ENCODE results near the gene PLCH2. TPM values are rescaled to one million over a fixed set of nuclear protein-coding genes. Genes with fewer than 3 reads are reported as not detected.

The PLCH2 gene
- total RNA-seq, 4 donors from 2014 or later: 83.3 to 324 (median 130) TPM

DNA sequence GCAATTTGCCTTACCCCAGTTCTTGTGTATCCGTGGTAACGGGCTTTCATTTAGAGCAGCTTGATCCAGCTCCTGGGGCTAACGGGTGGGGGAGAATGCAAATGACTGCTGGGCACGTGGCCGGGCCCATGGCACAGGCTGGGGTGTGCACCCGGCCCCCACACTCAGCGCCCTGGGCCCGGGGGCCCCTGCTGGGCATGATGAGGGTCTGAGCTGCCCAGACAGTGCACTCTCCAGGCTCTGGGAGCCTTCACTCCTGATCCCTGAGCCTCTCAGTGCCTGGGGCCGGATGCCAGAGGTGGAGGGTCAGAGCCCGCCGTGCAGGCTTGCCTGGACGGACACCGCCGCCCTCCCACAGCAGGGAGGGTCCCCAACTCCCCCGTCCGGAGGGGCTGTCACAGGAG, 43.6 kb upstream of the PLCH2 start:
- 53% methylated on average over 7 of the region's 16 CpGs for WGBS
- no peak for DNase-seq (ENCODE audit: low spot score in 2 of 2)
- Histone ChIP-seq H3K9me3 (no peaks in the 10 kb centered on the region), H3K27me3 (peaks cover 56% of the 10 kb centered on the region), H3K27ac (no peak overlapping the region), H3K4me1 (peaks cover 41% of the 10 kb centered on the region), H3K4me3 (no peak overlapping the region), H3K36me3 (no peaks in the 10 kb centered on the region)
- TF ChIP-seq EP300 (IDR thresholded peaks at IDR 0.05) (no peak), POLR2AphosphoS5 (IDR thresholded peaks at IDR 0.05) (no peak), POLR2A (IDR thresholded peaks at IDR 0.05) (no peak)
- TF ChIP-seq, protein P1, sequence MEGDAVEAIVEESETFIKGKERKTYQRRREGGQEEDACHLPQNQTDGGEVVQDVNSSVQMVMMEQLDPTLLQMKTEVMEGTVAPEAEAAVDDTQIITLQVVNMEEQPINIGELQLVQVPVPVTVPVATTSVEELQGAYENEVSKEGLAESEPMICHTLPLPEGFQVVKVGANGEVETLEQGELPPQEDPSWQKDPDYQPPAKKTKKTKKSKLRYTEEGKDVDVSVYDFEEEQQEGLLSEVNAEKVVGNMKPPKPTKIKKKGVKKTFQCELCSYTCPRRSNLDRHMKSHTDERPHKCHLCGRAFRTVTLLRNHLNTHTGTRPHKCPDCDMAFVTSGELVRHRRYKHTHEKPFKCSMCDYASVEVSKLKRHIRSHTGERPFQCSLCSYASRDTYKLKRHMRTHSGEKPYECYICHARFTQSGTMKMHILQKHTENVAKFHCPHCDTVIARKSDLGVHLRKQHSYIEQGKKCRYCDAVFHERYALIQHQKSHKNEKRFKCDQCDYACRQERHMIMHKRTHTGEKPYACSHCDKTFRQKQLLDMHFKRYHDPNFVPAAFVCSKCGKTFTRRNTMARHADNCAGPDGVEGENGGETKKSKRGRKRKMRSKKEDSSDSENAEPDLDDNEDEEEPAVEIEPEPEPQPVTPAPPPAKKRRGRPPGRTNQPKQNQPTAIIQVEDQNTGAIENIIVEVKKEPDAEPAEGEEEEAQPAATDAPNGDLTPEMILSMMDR (IDR thresholded peaks at IDR 0.05): no peak

DNA sequence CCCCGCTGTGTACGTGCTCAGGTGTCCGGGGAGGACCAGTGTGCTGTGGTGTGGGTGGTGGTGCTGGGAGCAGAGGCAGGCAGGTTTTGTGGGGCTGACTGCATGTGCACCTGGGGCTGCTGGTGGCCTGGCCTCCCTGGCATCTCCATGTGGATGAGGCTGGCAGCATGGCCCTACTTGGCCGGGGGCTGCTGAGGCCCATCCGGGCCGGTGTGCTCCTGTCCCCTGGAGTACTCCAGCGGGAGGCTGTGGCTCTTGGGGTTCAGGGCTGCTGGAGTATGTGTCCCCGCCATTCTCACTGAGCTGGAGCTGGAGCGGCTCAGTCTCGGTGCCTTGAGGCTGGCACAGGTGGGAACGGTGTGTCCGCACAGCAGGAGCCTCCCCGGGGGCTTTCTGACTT, 42.9 kb upstream of the PLCH2 start:
- Histone ChIP-seq H3K9me3 (no peaks in the 10 kb centered on the region), H3K27me3 (peaks cover 51% of the 10 kb centered on the region), H3K4me1 (peaks cover 40% of the 10 kb centered on the region), H3K4me3 (no peak overlapping the region), H3K27ac (no peak overlapping the region), H3K36me3 (no peaks in the 10 kb centered on the region)
- 89% methylated on average over 11 of the region's 13 CpGs for WGBS
- no peak for DNase-seq (ENCODE audit: low spot score in 2 of 2)
- no peak for TF ChIP-seq EP300 (IDR thresholded peaks at IDR 0.05)
- TF ChIP-seq, protein P1 (IDR thresholded peaks at IDR 0.05): no peak
- no peak for TF ChIP-seq POLR2AphosphoS5 (IDR thresholded peaks at IDR 0.05)
- TF ChIP-seq POLR2A (IDR thresholded peaks at IDR 0.05): no peak

DNA sequence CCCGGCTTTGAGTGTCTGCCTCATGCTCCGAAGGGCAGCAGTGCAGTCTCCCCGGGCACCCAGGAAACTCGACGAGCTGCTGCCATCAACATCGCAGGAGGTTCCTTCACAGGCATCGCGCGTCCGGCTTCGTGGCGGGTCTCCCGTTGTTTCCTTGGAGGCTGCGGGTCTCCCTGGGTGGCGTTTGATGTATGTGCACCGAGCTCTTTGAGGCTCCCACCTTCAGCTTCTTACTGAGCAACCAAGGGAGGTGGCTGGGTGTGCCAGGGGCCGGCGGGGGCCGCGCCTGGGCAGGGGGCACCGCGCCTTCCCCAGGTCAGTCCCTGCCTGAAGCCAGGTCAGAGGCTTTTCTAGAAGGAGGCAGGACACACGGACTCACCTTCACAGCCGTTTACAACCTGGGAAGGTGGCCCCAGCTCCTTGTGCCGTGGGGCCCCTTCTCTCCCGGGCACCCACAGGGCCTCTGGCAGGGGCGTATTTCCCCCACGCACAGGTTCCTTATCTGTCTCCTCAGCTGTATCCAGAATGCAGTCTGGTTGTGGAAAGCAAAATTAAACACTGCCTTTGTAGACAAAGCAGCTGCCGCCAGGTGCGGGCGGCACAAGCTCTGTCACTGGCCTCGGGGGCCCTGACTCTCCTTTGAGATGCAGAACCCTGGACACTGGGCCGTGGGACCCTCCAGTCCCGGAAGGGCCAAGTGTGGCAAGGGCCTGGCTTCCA, 42.0 kb upstream of the PLCH2 start:
- H3K27me3 ChIP-seq: peaks cover 51% of the 10 kb centered on the region
- no peaks in the 10 kb centered on the region for H3K9me3 ChIP-seq
- peaks cover 36% of the 10 kb centered on the region for H3K4me1 ChIP-seq
- H3K36me3 ChIP-seq: no peaks in the 10 kb centered on the region
- H3K27ac ChIP-seq: no peak overlapping the region
- 75% methylated on average over 6 of the region's 34 CpGs for WGBS
- no peak for TF ChIP-seq POLR2A (IDR thresholded peaks at IDR 0.05)
- no peak for TF ChIP-seq POLR2AphosphoS5 (IDR thresholded peaks at IDR 0.05)
- TF ChIP-seq EP300 (IDR thresholded peaks at IDR 0.05): no peak
- TF ChIP-seq, protein P1 (IDR thresholded peaks at IDR 0.05): no peak
- DNase-seq (ENCODE audit: low spot score in 2 of 2): no peak
- no peak overlapping the region for H3K4me3 ChIP-seq

DNA sequence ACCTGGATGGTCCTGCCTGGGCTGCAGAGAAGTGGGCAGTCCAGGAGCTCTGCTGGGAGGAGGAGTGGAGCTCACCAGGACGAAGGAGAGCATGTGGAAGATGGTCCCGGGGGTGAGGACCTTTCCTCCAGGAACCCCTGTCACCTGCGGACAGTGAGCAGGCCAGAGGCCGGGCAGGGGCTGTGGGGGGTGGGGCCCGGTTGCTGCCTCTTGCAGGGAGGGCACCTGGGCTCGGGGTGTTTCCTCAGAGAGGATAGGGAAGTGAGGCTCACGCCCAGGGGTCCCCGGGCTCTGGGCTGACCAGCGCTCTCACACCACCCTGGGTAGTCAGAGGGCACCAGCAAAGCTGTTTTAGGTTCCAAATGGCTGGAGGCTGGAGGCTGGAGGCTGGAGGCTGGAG, 41.0 kb upstream of the PLCH2 start:
- Histone ChIP-seq H3K36me3 (no peaks in the 10 kb centered on the region), H3K9me3 (no peaks in the 10 kb centered on the region), H3K4me3 (no peak overlapping the region), H3K27ac (no peak overlapping the region), H3K4me1 (peaks cover 29% of the 10 kb centered on the region), H3K27me3 (peaks cover 48% of the 10 kb centered on the region)
- 61% methylated on average over 2 of the region's 9 CpGs for WGBS
- no peak for TF ChIP-seq POLR2AphosphoS5 (IDR thresholded peaks at IDR 0.05)
- TF ChIP-seq, protein P1 (IDR thresholded peaks at IDR 0.05): no peak
- no peak for DNase-seq (ENCODE audit: low spot score in 2 of 2)

DNA sequence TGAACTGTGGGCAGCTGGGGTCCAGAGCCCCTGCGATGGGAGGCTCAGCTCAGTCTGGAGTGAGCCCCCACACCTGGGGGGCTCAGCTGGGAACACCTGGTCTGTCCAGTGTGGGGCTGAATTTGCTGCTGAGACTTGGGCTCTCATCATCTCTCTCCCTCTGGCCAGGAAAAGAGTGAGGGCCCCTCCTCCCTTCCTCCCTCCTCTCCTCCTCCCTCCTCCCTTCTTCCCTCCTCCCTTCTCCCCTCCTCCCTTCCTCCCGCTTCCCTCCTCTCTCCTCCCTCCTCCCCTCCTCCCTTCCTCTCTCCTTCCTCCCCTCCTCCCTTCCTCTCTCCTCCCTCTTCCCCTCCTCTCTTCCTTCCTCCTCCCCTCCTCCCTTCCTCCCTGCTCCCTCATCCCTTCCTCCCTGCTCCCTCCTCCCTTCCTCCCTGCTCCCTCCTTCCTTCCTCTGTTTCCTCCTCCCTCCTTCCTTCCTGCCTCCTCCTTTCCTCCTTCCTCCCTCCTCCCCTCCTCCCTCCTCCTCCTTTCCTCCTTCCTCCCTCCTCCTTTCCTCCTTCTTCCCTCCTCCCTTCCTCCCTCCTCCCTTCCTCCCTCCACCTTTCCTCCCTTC, 40.2 kb upstream of the PLCH2 start:
- 62% methylated on average over 2 of the region's 2 CpGs for WGBS
- DNase-seq (ENCODE audit: low spot score in 2 of 2): no peak
- Histone ChIP-seq H3K27ac (no peak overlapping the region), H3K27me3 (peaks cover 50% of the 10 kb centered on the region), H3K9me3 (no peaks in the 10 kb centered on the region), H3K4me3 (no peak overlapping the region), H3K4me1 (peaks cover 21% of the 10 kb centered on the region), H3K36me3 (no peaks in the 10 kb centered on the region)
- TF ChIP-seq EP300 (IDR thresholded peaks at IDR 0.05) (no peak), POLR2AphosphoS5 (IDR thresholded peaks at IDR 0.05) (no peak), POLR2A (IDR thresholded peaks at IDR 0.05) (no peak)
- TF ChIP-seq, protein P1 (IDR thresholded peaks at IDR 0.05): no peak
